MM.1S (cell line): ENCODE measurements around the gene PARD3.

Experiments used
- DNase-seq: peaks from one replicate; pipeline ENCODE4 v3.0.0-alpha.2; 2015
- H2AFZ ChIP-seq: fragments of 300-600 bp; sonication (generic); 2 replicates; pipeline ENCODE4 v1.6.0; 2016; ENCODE audit warnings: antibody characterized with exemption, low read length
- H3F3A ChIP-seq: fragments of 300-600 bp; sonication (generic); 2 replicates; pipeline ENCODE4 v1.6.1; 2016; ENCODE audit warnings: mild to moderate bottlenecking, antibody characterized with exemption, low read length, moderate library complexity, mixed read lengths; ENCODE audit not compliant: insufficient read depth
- H3K27ac ChIP-seq: fragments of 300-600 bp; sonication (generic); 2 replicates; pipeline ENCODE4 v1.5.1; 2016; ENCODE audit warnings: mild to moderate bottlenecking, low read length
- H3K27me3 ChIP-seq: fragments of 300-600 bp; sonication (generic); replicated peaks from 2 replicates; pipeline ENCODE4 v1.6.0; 2016; ENCODE audit warnings: low read length; ENCODE audit not compliant: insufficient read depth
- H3K36me3 ChIP-seq: fragments of 300-600 bp; sonication (generic); replicated peaks from 2 replicates; pipeline ENCODE4 v1.6.1; 2016; ENCODE audit warnings: mild to moderate bottlenecking, low read length, mixed read lengths; ENCODE audit not compliant: insufficient read depth
- H3K4me1 ChIP-seq: fragments of 300-600 bp; sonication (generic); 2 replicates; pipeline ENCODE4 v1.6.1; 2016; ENCODE audit warnings: low read length, mixed read lengths
- H3K4me2 ChIP-seq: fragments of 300-600 bp; sonication (generic); 2 replicates; pipeline ENCODE4 v1.6.0; 2016; ENCODE audit warnings: low read depth, low read length
- H3K4me3 ChIP-seq: fragments of 300-600 bp; sonication (generic); 2 replicates; pipeline ENCODE4 v1.5.1; 2016; ENCODE audit warnings: low read length, mixed read lengths
- H3K79me2 ChIP-seq: fragments of 300-600 bp; sonication (generic); 2 replicates; pipeline ENCODE4 v1.6.1; 2016; ENCODE audit warnings: mixed run types, low read length, mixed read lengths
- H3K9ac ChIP-seq: fragments of 300-600 bp; sonication (generic); 2 replicates; pipeline ENCODE4 v1.6.1; 2016; ENCODE audit warnings: low read length, mixed read lengths
- H3K9me2 ChIP-seq: fragments of 300-600 bp; sonication (generic); replicated peaks from 2 replicates; pipeline ENCODE4 v1.6.1; 2016; ENCODE audit warnings: mild to moderate bottlenecking, low read length, mixed read lengths; ENCODE audit not compliant: insufficient read depth
- H3K9me3 ChIP-seq: fragments of 300-600 bp; sonication (generic); replicated peaks from 2 replicates; pipeline ENCODE4 v1.6.1; 2016; ENCODE audit warnings: mild to moderate bottlenecking, low read length, mixed read lengths; ENCODE audit not compliant: insufficient read depth
- H4K20me1 ChIP-seq: fragments of 300-600 bp; sonication (generic); 2 replicates; pipeline ENCODE4 v1.6.1; 2016; ENCODE audit warnings: mild to moderate bottlenecking, low read length, moderate library complexity, mixed read lengths; ENCODE audit not compliant: insufficient read depth
- EZH2 ChIP-seq: fragments of 300-600 bp; sonication (generic); optimal IDR thresholded peaks from 2 replicates; pipeline ENCODE3; 2017; ENCODE audit warnings: low read depth, mild to moderate bottlenecking, antibody characterized with exemption, low read length, mixed read lengths
- EZH2phosphoT487 ChIP-seq: fragments of 300-600 bp; sonication (generic); IDR thresholded peaks from 2 replicates; pipeline ENCODE4 v1.6.1; 2018; ENCODE audit warnings: antibody characterized with exemption, low read length
- TF ChIP-seq, protein P1 (sequence below): fragments of 300-600 bp; sonication (generic); IDR thresholded peaks from 2 replicates; pipeline ENCODE4 v1.5.1; 2016; ENCODE audit warnings: antibody characterized with exemption, low read length, mixed read lengths

PARD3 gene

DNA sequence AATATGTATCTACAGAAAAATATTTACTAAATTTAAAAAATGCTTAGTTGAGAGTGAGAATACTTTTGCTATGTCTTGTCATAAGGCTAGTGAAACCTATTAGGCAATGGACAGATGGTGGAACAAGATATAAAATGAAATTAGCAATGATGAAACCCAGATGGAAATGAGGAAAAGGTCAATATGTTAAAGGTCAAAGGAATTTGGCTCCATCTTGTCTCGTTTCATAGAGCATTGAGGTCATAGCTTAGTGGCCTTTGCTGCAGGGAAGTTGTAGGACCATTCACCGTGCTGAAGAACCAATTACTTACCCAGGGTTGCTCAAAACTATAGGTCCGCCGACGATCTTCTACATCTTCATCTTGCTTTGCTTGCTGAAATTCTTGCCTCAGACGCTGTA lies 683.9 kb downstream of the PARD3 start:
- no peaks in the 10 kb centered on the region for H3K36me3 ChIP-seq
- H3K27me3 ChIP-seq, result no peaks in the 10 kb centered on the region
- no peaks in the 10 kb centered on the region for H4K20me1 ChIP-seq
- peak overlapping the region; percentile 19; the same call in 1 of the 2 replicates for H3K4me2 ChIP-seq
- H3K9me2 ChIP-seq, result no peaks in the 10 kb centered on the region
- no peaks in the 10 kb centered on the region for H3K9me3 ChIP-seq
- no peak overlapping the region for H3K9ac ChIP-seq
- H2AFZ ChIP-seq, result no peak overlapping the region
- DNase-seq, result no peak
- H3K4me3 ChIP-seq, result no peak overlapping the region
- peaks cover 8% of the 10 kb centered on the region for H3K4me1 ChIP-seq
- no peak overlapping the region for H3K27ac ChIP-seq
- H3F3A ChIP-seq, result no peaks in the 10 kb centered on the region
- no peaks in the 10 kb centered on the region for H3K79me2 ChIP-seq
- TF ChIP-seq, protein P1, sequence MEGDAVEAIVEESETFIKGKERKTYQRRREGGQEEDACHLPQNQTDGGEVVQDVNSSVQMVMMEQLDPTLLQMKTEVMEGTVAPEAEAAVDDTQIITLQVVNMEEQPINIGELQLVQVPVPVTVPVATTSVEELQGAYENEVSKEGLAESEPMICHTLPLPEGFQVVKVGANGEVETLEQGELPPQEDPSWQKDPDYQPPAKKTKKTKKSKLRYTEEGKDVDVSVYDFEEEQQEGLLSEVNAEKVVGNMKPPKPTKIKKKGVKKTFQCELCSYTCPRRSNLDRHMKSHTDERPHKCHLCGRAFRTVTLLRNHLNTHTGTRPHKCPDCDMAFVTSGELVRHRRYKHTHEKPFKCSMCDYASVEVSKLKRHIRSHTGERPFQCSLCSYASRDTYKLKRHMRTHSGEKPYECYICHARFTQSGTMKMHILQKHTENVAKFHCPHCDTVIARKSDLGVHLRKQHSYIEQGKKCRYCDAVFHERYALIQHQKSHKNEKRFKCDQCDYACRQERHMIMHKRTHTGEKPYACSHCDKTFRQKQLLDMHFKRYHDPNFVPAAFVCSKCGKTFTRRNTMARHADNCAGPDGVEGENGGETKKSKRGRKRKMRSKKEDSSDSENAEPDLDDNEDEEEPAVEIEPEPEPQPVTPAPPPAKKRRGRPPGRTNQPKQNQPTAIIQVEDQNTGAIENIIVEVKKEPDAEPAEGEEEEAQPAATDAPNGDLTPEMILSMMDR, result no peak
- TF ChIP-seq EZH2 (no peak), EZH2phosphoT487 (no peak)

DNA sequence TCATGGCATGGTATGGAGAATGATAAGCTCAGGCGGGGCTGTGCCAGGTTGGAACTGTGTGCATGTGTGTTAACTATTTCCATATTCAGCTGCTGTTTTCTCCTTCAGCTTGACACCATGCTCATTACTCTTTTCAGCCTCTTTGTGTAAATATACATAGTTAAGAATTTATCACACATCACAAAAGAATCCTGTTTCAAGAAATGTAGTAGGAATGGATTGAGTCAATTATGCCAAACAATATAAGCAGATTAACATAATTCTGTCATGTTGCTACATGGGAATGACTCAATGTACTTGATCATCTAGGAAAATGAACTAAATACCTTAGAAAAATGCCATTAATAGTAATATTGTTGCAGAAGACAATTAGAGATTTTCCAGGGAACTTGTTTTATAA lies 687.4 kb downstream of the PARD3 start:
- Histone ChIP-seq H3K9me3 (no peaks in the 10 kb centered on the region), H3F3A (no peaks in the 10 kb centered on the region), H3K27ac (no peak overlapping the region), H3K4me2 (no peak overlapping the region), H3K4me1 (peaks cover 8% of the 10 kb centered on the region), H3K27me3 (no peaks in the 10 kb centered on the region), H2AFZ (no peak overlapping the region), H3K79me2 (no peaks in the 10 kb centered on the region), H3K9ac (no peak overlapping the region), H3K9me2 (no peaks in the 10 kb centered on the region), H3K36me3 (no peaks in the 10 kb centered on the region), H3K4me3 (no peak overlapping the region), H4K20me1 (no peaks in the 10 kb centered on the region)
- TF ChIP-seq, protein P1, result no peak
- TF ChIP-seq EZH2 (no peak), EZH2phosphoT487 (no peak)
- DNase-seq, result no peak

DNA sequence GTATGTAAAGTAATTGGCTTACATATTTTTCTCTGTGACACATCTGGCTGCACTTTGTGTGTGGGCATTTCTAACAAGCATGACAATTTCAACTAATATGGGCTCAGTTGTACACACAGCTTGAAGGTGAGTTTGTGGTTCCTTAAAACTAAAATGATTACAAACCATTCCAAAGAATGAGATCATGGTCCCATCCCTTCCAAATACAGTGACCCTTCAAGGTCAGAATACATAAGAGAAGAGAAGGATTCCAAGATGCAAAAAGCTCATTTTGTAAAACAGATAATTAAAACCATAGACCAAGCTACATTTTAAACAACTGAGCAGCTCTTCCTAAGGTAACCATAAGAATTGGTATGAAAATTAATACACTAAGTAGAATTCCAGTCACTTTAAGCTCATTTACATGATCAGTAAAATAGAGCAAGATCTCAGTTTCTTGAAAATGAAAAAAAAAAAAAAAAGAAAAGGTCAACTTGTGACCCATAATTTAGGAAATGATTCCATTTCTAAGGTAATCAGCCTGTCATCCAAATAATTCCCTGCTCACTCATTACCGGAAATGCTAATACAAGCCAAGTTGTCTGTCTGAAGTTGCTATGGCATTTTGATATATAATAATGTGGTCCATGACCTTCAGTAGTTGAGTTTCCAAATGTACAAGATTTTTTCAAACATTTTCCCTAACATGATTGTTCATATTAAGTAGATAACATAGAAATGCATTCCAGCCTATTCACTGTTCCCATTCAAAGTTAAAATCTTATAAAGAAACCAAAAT lies 688.5 kb downstream of the PARD3 start:
- Histone ChIP-seq H3K4me3 (no peak overlapping the region), H3F3A (no peaks in the 10 kb centered on the region), H3K9me3 (no peaks in the 10 kb centered on the region), H3K9me2 (no peaks in the 10 kb centered on the region), H3K9ac (no peak overlapping the region), H3K27ac (no peak overlapping the region), H3K79me2 (no peaks in the 10 kb centered on the region), H2AFZ (no peak overlapping the region), H3K4me2 (no peak overlapping the region), H4K20me1 (no peaks in the 10 kb centered on the region), H3K27me3 (no peaks in the 10 kb centered on the region), H3K4me1 (peaks cover 4% of the 10 kb centered on the region), H3K36me3 (no peaks in the 10 kb centered on the region)
- DNase-seq, result no peak
- TF ChIP-seq, protein P1, result no peak
- TF ChIP-seq EZH2 (no peak), EZH2phosphoT487 (no peak)
